Endothelial cell of umbilical vein (primary cell): Measurements from ENCODE around the gene USH2A. TPM values are rescaled to one million over a fixed set of nuclear protein-coding genes. Genes with fewer than 3 reads are reported as not detected.

Experiments
- BruUV-seq: library from RNA; stranded (reverse); fragments of 400-500 nt; replicated peaks from 2 replicates; lab custom pipeline; 2021; lab: Mats Ljungman, UMichigan
- CTCF ChIA-PET: fragments of 300-600, 350-600 bp; sonication (Branson Sonifier 250); formaldehyde crosslinking; loops from one replicate; lab custom pipeline; 2021; ENCODE audit warnings: antibody characterized with exemption, inconsistent platforms; lab: Charles Lee
- POLR2A ChIA-PET: fragments of 300-600, 350-600 bp; sonication (Branson Sonifier 250); formaldehyde crosslinking; loops from one replicate; lab custom pipeline; 2021; ENCODE audit warnings: antibody characterized with exemption, inconsistent platforms; lab: Charles Lee
- DNase-seq: peaks from one replicate; pipeline ENCODE4 v3.0.0-alpha.2; 2011; ENCODE audit warnings: low read depth, low spot score
- FAIRE-seq: peaks from 2 replicates; lab custom pipeline; 2011; peaks lifted over from hg19 to GRCh38; lab: Jason Lieb, UNC
- H2AFZ ChIP-seq: 2 replicates; pipeline ENCODE4 v1.6.0; 2012; ENCODE audit warnings: low read depth, low read length, control low read depth, inconsistent platforms
- H3K27ac ChIP-seq: 2 replicates; pipeline ENCODE4 v1.5.1; 2011; ENCODE audit warnings: low read depth, mild to moderate bottlenecking, control low read depth, low read length, moderate library complexity; ENCODE audit not compliant: insufficient read depth
- H3K27me3 ChIP-seq, 2 experiments: 2 replicates each; pipeline versions ENCODE4 v1.6.0 to v1.6.1; 2011; ENCODE audit warnings: low read length in 2 of 2, mixed read lengths in 1 of 2; ENCODE audit not compliant: control insufficient read depth in 2 of 2, insufficient read depth in 2 of 2
- H3K36me3 ChIP-seq, 2 experiments: 2 replicates in 1 of 2; 3 replicates in 1 of 2; pipeline ENCODE4 v1.5.1; 2011; ENCODE audit warnings: low read length in 2 of 2, mild to moderate bottlenecking in 1 of 2, moderate library complexity in 1 of 2; ENCODE audit not compliant: control insufficient read depth in 2 of 2, insufficient read depth in 2 of 2; ENCODE audit errors: extremely low read depth in 1 of 2
- H3K4me1 ChIP-seq: 3 replicates; pipeline ENCODE4 v1.5.1; 2011; ENCODE audit warnings: mild to moderate bottlenecking, low read length; ENCODE audit not compliant: control insufficient read depth, insufficient read depth; ENCODE audit errors: extremely low read depth
- H3K4me2 ChIP-seq: 2 replicates; pipeline ENCODE4 v1.6.1; 2011; ENCODE audit warnings: low read length, control low read depth, mixed read lengths; ENCODE audit not compliant: insufficient read depth
- H3K4me3 ChIP-seq, 3 experiments: fragments of 200-600 bp in 1 of 3; sonication (generic), shearing (Covaris generic) in 1 of 3; replicated peaks in 1 of 3; 2 replicates each; pipeline ENCODE4 v1.5.1; 2011 to 2016; ENCODE audit warnings: control low read depth in 3 of 3, low read length in 3 of 3, mild to moderate bottlenecking in 2 of 3, inconsistent platforms in 1 of 3, low read depth in 1 of 3, moderate library complexity in 1 of 3; ENCODE audit not compliant: insufficient read depth in 1 of 3
- H3K79me2 ChIP-seq: 2 replicates; pipeline ENCODE4 v1.6.0; 2012; ENCODE audit warnings: low read length, inconsistent platforms; ENCODE audit not compliant: control insufficient read depth, insufficient read depth
- H3K9ac ChIP-seq: replicated peaks from 2 replicates; pipeline ENCODE3; 2011; ENCODE audit warnings: low read length, control low read depth; ENCODE audit not compliant: insufficient read depth; ENCODE audit errors: extremely low read depth
- H3K9me1 ChIP-seq: replicated peaks from 3 replicates; pipeline ENCODE4 v1.6.0; 2011; ENCODE audit warnings: mild to moderate bottlenecking, low read length; ENCODE audit not compliant: control insufficient read depth, insufficient read depth; ENCODE audit errors: extremely low read depth
- H3K9me3 ChIP-seq: replicated peaks from 2 replicates; pipeline ENCODE4 v1.5.1; 2012; ENCODE audit warnings: low read length, inconsistent platforms; ENCODE audit not compliant: control insufficient read depth, insufficient read depth
- H4K20me1 ChIP-seq: replicated peaks from 2 replicates; pipeline ENCODE3; 2011; ENCODE audit warnings: mild to moderate bottlenecking, low read length; ENCODE audit not compliant: control insufficient read depth, insufficient read depth; ENCODE audit errors: extremely low read depth
- EZH2 ChIP-seq: IDR thresholded peaks from 2 replicates; pipeline ENCODE4 v1.6.1; 2012; ENCODE audit warnings: borderline replicate concordance, low read depth, mild to moderate bottlenecking, moderate library complexity, low read length, inconsistent platforms; ENCODE audit not compliant: severe bottlenecking
- FOS ChIP-seq: IDR thresholded peaks from 2 replicates; pipeline ENCODE4 v1.6.1; 2011; ENCODE audit warnings: mild to moderate bottlenecking, low read length, moderate library complexity, borderline replicate concordance; ENCODE audit not compliant: insufficient read depth
- GATA2 ChIP-seq: IDR thresholded peaks from 2 replicates; pipeline ENCODE4 v1.7.0; 2011; ENCODE audit warnings: low read depth, mild to moderate bottlenecking, moderate library complexity, mixed read lengths, low read length; ENCODE audit not compliant: insufficient read length, insufficient read depth
- JUN ChIP-seq: IDR thresholded peaks from 2 replicates; pipeline ENCODE4 v1.6.1; 2011; ENCODE audit warnings: borderline replicate concordance, low read depth; ENCODE audit not compliant: insufficient read length, insufficient read depth
- MYC ChIP-seq: IDR thresholded peaks from one replicate; pipeline ENCODE4 v1.6.1; 2011; ENCODE audit warnings: mild to moderate bottlenecking, low read depth, low read length
- POLR2A ChIP-seq: IDR thresholded peaks from 2 replicates; pipeline ENCODE4 v1.6.1; 2012; ENCODE audit warnings: low read depth, mild to moderate bottlenecking, control low read depth, low read length
- POLR2AphosphoS5 ChIP-seq: IDR thresholded peaks from 2 replicates; pipeline ENCODE4 v1.6.1; 2012; ENCODE audit warnings: low read depth, mild to moderate bottlenecking, control low read depth, low read length, moderate library complexity; ENCODE audit not compliant: insufficient read depth
- dilution Hi-C: fragments of 300-500 bp; cut with MboI; formaldehyde crosslinking; loops from one replicate; pipeline ENCODE4 v1.15.0; 2019; ENCODE audit warnings: low sequenced_read_pairs; ENCODE audit not compliant: extremely low pct_ligation_motif_present
- intact Hi-C: fragments of 100-400 bp; cut with micrococcal nuclease; formaldehyde crosslinking; loops from one replicate; pipeline ENCODE4 v1.10.0; 2022
- polyA plus RNA-seq, 4 experiments: library from polyadenylated mRNA; depleted of rRNA in 3 of 4; stranded (reverse) in 3 of 4; unstranded in 1 of 4; fragments of >200 nt; gene quantifications; 2 replicates each; pipeline versions ENCODE4 v1.2.1 to v1.2.3, GENCODE V29; 2011 to 2012; ENCODE audit warnings: missing spikeins in 1 of 4
- total RNA-seq: library from RNA; stranded (reverse); gene quantifications from 2 replicates; pipeline ENCODE4 v1.2.3, GENCODE V29; 2021
- TF ChIP-seq, protein P1 (sequence below), 2 donors: IDR thresholded peaks; 1 replicate in 1 of 2; 2 replicates in 1 of 2; pipeline ENCODE4 v1.5.1; 2011; ENCODE audit warnings: low read length in 2 of 2, mild to moderate bottlenecking in 2 of 2, moderate library complexity in 2 of 2, control low read depth in 1 of 2, inconsistent platforms in 1 of 2, low read depth in 1 of 2; ENCODE audit not compliant: insufficient read depth in 1 of 2; ENCODE audit errors: extremely low read depth in 1 of 2
- TF ChIP-seq, protein P2 (sequence below): IDR thresholded peaks from 2 replicates; pipeline ENCODE4 v1.6.1; 2011; ENCODE audit not compliant: insufficient read depth, insufficient read length

The USH2A gene
- total and polyA plus RNA-seq, 2 donors (not counting 3 experiments of a cell fraction or from before 2014, with no cell fraction given) = not detected

DNA sequence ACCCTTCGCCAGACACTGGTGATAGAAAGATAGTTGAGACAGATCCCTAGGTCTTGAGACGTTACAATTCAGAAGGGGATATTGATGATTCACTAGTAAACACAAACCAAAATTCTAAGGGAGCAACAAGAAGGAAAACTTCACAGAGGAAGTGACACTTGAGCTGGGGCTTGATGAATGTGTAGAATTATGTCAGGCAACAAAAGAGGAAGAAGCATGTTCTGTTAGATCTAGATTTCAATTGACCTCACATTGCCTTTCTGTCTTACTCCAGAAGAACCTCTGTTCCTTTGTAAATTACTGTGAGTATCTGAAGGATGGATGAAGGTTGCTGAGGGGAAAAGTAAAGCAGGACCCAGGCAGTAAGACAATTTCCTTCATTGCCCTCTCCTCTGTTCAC is 528.0 kb downstream of the USH2A start:
- H3K4me2 ChIP-seq = no peak overlapping the region
- FAIRE-seq (no peak), DNase-seq (no peak)
- ChIA-PET POLR2A (no interaction called here), CTCF (no interaction called here)
- H3K27me3 ChIP-seq = no peaks in the 10 kb centered on the region
- H2AFZ ChIP-seq = no peak overlapping the region
- H3K9me1 ChIP-seq = no peaks in the 10 kb centered on the region
- peaks cover 2% of the 10 kb centered on the region for H3K9me3 ChIP-seq
- no TSS peak for BruUV-seq
- no peak overlapping the region for H3K27ac ChIP-seq
- H3K36me3 ChIP-seq = no peaks in the 10 kb centered on the region
- TF ChIP-seq, protein P1, sequence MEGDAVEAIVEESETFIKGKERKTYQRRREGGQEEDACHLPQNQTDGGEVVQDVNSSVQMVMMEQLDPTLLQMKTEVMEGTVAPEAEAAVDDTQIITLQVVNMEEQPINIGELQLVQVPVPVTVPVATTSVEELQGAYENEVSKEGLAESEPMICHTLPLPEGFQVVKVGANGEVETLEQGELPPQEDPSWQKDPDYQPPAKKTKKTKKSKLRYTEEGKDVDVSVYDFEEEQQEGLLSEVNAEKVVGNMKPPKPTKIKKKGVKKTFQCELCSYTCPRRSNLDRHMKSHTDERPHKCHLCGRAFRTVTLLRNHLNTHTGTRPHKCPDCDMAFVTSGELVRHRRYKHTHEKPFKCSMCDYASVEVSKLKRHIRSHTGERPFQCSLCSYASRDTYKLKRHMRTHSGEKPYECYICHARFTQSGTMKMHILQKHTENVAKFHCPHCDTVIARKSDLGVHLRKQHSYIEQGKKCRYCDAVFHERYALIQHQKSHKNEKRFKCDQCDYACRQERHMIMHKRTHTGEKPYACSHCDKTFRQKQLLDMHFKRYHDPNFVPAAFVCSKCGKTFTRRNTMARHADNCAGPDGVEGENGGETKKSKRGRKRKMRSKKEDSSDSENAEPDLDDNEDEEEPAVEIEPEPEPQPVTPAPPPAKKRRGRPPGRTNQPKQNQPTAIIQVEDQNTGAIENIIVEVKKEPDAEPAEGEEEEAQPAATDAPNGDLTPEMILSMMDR (IDR thresholded peaks at IDR 0.05; ENCODE audit: extremely low read depth in 1 of 2, insufficient read depth in 1 of 2, low read depth in 1 of 2, low read length in 2 of 2) = no peak
- no peak overlapping the region for H3K9ac ChIP-seq
- H3K4me3 ChIP-seq = no peak overlapping the region
- H4K20me1 ChIP-seq = no peaks in the 10 kb centered on the region
- H3K4me1 ChIP-seq = no peaks in the 10 kb centered on the region
- H3K79me2 ChIP-seq = no peaks in the 10 kb centered on the region
- dilution Hi-C loops (no loop called here), intact Hi-C loops (no loop called here)

- DNase-seq (no peak), FAIRE-seq (no peak)
- Histone ChIP-seq H4K20me1 (no peaks in the 10 kb centered on the region), H3K9me3 (peaks cover 2% of the 10 kb centered on the region), H3K4me2 (no peak overlapping the region), H3K79me2 (no peaks in the 10 kb centered on the region), H3K4me1 (no peaks in the 10 kb centered on the region), H3K4me3 (no peak overlapping the region), H3K27me3 (no peaks in the 10 kb centered on the region), H3K36me3 (no peaks in the 10 kb centered on the region), H2AFZ (no peak overlapping the region), H3K9ac (no peak overlapping the region), H3K9me1 (no peaks in the 10 kb centered on the region), H3K27ac (no peak overlapping the region)
- ChIA-PET CTCF (no interaction called here), POLR2A (no interaction called here)
- BruUV-seq = no TSS peak
- intact Hi-C loops = no loop called here
- dilution Hi-C loops = no loop called here
- TF ChIP-seq EZH2 (no peak), POLR2A (no peak), MYC (no peak), JUN (no peak), POLR2AphosphoS5 (no peak), FOS (no peak), GATA2 (no peak)
- TF ChIP-seq, protein P2, sequence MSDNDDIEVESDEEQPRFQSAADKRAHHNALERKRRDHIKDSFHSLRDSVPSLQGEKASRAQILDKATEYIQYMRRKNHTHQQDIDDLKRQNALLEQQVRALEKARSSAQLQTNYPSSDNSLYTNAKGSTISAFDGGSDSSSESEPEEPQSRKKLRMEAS = no peak
- TF ChIP-seq, protein P1 (IDR thresholded peaks at IDR 0.05; ENCODE audit: extremely low read depth in 1 of 2, insufficient read depth in 1 of 2, low read depth in 1 of 2, low read length in 2 of 2) = no peak
These were observed 528.6 kb downstream of the USH2A start for GRCh38 chr1:215894617-215895016.
